Astrocyte (in vitro differentiated cells and primary cell): ENCODE measurements around the gene AGBL4. TPM values are rescaled to one million over a fixed set of nuclear protein-coding genes. Genes with fewer than 3 reads are reported as not detected.
"Not testable (repeated sequence)": the region's sequence is repeated elsewhere in the genome, so short reads cannot be mapped to it uniquely, and the experiment has no call there.

ENCODE experiments used
- DNase-seq: peaks from one replicate; pipeline ENCODE4 v3.0.0-alpha.2; 2010; ENCODE audit warnings: low read depth
- FAIRE-seq: peaks from 2 replicates; lab custom pipeline; 2011; peaks lifted over from hg19 to GRCh38; lab: Jason Lieb, UNC
- H2AFZ ChIP-seq: 2 replicates; pipeline ENCODE4 v1.6.0; 2012; ENCODE audit warnings: low read depth, low read length, inconsistent platforms
- H3K27ac ChIP-seq: 2 replicates; pipeline ENCODE4 v1.5.1; 2011; ENCODE audit warnings: low read depth, low read length, inconsistent platforms
- H3K27me3 ChIP-seq: 2 replicates; pipeline ENCODE4 v1.6.0; 2011; ENCODE audit warnings: low read length, inconsistent platforms; ENCODE audit not compliant: insufficient read depth
- H3K36me3 ChIP-seq: 2 replicates; pipeline ENCODE4 v1.5.1; 2011; ENCODE audit warnings: low read length, inconsistent platforms; ENCODE audit not compliant: insufficient read depth
- H3K4me1 ChIP-seq: 2 replicates; pipeline ENCODE4 v1.5.1; 2011; ENCODE audit warnings: low read length, inconsistent platforms; ENCODE audit not compliant: insufficient read depth
- H3K4me2 ChIP-seq: 2 replicates; pipeline ENCODE4 v1.6.0; 2012; ENCODE audit warnings: low read length, inconsistent platforms
- H3K4me3 ChIP-seq: 2 replicates; pipeline ENCODE4 v1.5.1; 2011; ENCODE audit warnings: low read depth, mild to moderate bottlenecking, low read length, inconsistent platforms; ENCODE audit not compliant: insufficient read depth
- H3K79me2 ChIP-seq: 2 replicates; pipeline ENCODE4 v1.6.0; 2012; ENCODE audit warnings: mild to moderate bottlenecking, low read length, inconsistent platforms; ENCODE audit not compliant: insufficient read depth
- H3K9ac ChIP-seq: 2 replicates; pipeline ENCODE4 v1.6.0; 2012; ENCODE audit warnings: mild to moderate bottlenecking, low read length, inconsistent platforms
- H3K9me3 ChIP-seq: 2 replicates; pipeline ENCODE4 v1.5.1; 2012; ENCODE audit warnings: low read depth, mild to moderate bottlenecking, low read length, inconsistent platforms; ENCODE audit not compliant: insufficient read depth
- H4K20me1 ChIP-seq: 2 replicates; pipeline ENCODE4 v1.6.0; 2012; ENCODE audit warnings: low read length, inconsistent platforms; ENCODE audit not compliant: insufficient read depth
- H3K27ac Mint-ChIP-seq: one replicate; pipeline ENCODE4 v1.8.0; 2021; ENCODE audit warnings: mild to moderate bottlenecking, mixed read lengths; ENCODE audit not compliant: unreplicated experiment
- H3K27me3 Mint-ChIP-seq: one replicate; pipeline ENCODE4 v1.8.0; 2021; ENCODE audit warnings: low read depth, mixed read lengths; ENCODE audit not compliant: unreplicated experiment
- H3K36me3 Mint-ChIP-seq: one replicate; pipeline ENCODE4 v1.8.0; 2021; ENCODE audit warnings: low read depth, mixed read lengths; ENCODE audit not compliant: unreplicated experiment
- H3K4me1 Mint-ChIP-seq: one replicate; pipeline ENCODE4 v1.8.0; 2021; ENCODE audit warnings: low read depth, mixed read lengths; ENCODE audit not compliant: unreplicated experiment
- H3K4me3 Mint-ChIP-seq: one replicate; pipeline ENCODE4 v1.8.0; 2021; ENCODE audit warnings: mild to moderate bottlenecking, moderate library complexity, mixed read lengths; ENCODE audit not compliant: unreplicated experiment
- H3K9me3 Mint-ChIP-seq: one replicate; pipeline ENCODE4 v1.8.0; 2021; ENCODE audit warnings: mild to moderate bottlenecking, mixed read lengths; ENCODE audit not compliant: unreplicated experiment
- EZH2 ChIP-seq: IDR thresholded peaks from 2 replicates; pipeline ENCODE4 v1.6.1; 2012; ENCODE audit warnings: mild to moderate bottlenecking, low read length, inconsistent platforms; ENCODE audit not compliant: insufficient read depth
- total RNA-seq: library from RNA; stranded (reverse); gene quantifications from 2 replicates; pipeline ENCODE4 v1.2.1, GENCODE V29; 2021
- TF ChIP-seq, protein P1 (sequence below): IDR thresholded peaks from 2 replicates; pipeline ENCODE4 v1.5.1; 2011; ENCODE audit warnings: low read depth, mild to moderate bottlenecking, inconsistent platforms, low read length, moderate library complexity; ENCODE audit not compliant: insufficient read depth

The AGBL4 gene
- total RNA-seq, 1 donor from 2014 or later, result not detected

DNA sequence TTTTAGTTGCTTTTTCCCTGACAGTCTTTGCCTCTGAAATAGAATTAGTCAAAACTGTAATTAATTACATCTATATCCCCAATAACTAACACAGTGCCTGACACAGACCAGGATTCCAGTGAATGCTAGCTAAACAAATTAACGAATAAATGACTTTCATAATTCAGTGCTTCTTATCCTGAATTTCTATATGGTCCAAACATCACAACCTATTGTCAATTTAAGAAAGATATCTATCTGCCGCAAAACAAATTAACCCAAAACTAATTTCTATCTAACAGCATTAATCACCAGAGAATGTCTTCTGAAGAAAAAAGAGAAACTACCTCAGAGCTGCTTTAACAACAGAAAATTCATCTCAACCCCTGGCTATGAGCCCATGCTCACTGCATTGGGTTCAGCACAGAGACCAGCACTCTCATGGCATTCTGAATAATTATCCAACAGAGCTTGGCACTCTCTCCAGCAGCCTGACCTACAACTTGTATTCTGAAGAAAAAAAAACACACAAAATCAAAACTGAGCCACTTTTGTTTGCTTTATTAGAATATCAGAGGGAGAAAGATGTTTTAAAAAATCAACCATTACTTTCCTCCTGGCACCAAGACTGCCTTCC, 699.7 kb downstream of the AGBL4 start:
- H3K4me1 ChIP-seq, result no peaks in the 10 kb centered on the region

DNA sequence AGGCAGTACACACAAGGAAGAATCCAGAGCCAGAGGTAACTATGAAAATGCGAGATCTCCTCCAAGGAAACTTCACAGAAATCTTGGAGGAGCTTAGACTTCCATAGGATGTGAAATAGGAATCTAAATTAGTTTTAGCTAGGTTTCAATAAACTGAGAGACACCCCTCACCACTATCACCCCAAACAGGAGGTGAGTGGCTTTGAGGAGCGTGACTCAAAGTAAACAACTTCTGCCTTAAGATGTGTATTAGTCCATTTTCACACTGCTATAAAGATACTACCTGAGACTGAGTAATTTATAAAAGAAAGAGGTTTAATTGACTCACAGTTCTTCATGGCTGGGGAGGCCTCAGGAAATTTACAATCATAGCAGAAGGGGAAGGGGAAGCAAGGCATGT, 703.3 kb downstream of the AGBL4 start:
- not testable (repeated sequence) for H4K20me1 ChIP-seq, H2AFZ ChIP-seq, H3K36me3 ChIP-seq, H3K27ac ChIP-seq, H3K9me3 Mint-ChIP-seq, H3K4me1 ChIP-seq, H3K9me3 ChIP-seq, H3K4me1 Mint-ChIP-seq, H3K79me2 ChIP-seq, H3K27ac Mint-ChIP-seq, FAIRE-seq, H3K9ac ChIP-seq, H3K27me3 Mint-ChIP-seq, H3K4me3 Mint-ChIP-seq, H3K4me3 ChIP-seq, H3K4me2 ChIP-seq, DNase-seq, H3K36me3 Mint-ChIP-seq, H3K27me3 ChIP-seq

More for the DNA sequence above, 699.7 kb downstream of the AGBL4 start:
- Histone ChIP-seq H4K20me1 (no peaks in the 10 kb centered on the region), H3K4me2 (no peak overlapping the region), H3K4me3 (no peak overlapping the region), H3K27ac (no peak overlapping the region), H3K79me2 (no peaks in the 10 kb centered on the region), H3K9me3 (no peaks in the 10 kb centered on the region), H3K9ac (no peak overlapping the region), H3K36me3 (no peaks in the 10 kb centered on the region), H3K27me3 (no peaks in the 10 kb centered on the region), H2AFZ (no peak overlapping the region)
- H3K9me3 Mint-ChIP-seq, result peaks cover 2% of the 10 kb centered on the region
- H3K27ac Mint-ChIP-seq, result no peak overlapping the region
- FAIRE-seq (no peak), DNase-seq (no peak)
- no peak overlapping the region for H3K4me3 Mint-ChIP-seq
- H3K27me3 Mint-ChIP-seq, result no peaks in the 10 kb centered on the region
- no peaks in the 10 kb centered on the region for H3K4me1 Mint-ChIP-seq
- TF ChIP-seq EZH2, result no peak
- TF ChIP-seq, protein P1, sequence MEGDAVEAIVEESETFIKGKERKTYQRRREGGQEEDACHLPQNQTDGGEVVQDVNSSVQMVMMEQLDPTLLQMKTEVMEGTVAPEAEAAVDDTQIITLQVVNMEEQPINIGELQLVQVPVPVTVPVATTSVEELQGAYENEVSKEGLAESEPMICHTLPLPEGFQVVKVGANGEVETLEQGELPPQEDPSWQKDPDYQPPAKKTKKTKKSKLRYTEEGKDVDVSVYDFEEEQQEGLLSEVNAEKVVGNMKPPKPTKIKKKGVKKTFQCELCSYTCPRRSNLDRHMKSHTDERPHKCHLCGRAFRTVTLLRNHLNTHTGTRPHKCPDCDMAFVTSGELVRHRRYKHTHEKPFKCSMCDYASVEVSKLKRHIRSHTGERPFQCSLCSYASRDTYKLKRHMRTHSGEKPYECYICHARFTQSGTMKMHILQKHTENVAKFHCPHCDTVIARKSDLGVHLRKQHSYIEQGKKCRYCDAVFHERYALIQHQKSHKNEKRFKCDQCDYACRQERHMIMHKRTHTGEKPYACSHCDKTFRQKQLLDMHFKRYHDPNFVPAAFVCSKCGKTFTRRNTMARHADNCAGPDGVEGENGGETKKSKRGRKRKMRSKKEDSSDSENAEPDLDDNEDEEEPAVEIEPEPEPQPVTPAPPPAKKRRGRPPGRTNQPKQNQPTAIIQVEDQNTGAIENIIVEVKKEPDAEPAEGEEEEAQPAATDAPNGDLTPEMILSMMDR, result no peak
- H3K36me3 Mint-ChIP-seq, result no peaks in the 10 kb centered on the region

DNA sequence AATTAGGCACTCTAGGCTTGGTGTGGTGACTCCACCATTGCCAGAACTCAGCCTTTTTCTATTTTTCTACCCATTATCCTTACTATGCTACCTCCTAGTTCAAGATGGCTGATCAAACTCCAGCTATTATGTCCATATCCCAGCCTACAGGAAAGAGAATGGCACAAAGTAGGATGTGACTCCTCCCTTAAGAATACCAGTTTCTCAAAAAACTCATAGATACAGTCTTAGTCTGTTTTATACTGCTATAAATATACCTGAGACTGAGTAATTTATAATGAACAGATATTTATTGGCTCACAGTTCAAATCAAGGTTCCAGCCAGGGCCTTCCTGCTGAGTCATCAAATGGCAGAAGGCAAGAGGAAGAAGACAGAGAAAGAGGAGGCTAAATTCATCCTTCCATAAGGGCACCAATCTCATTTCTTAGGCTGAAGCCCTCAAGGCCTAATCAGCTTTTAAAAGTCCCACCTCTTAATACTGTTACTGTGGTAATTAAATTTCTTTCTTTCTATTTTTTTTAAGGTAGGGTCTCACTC, 704.3 kb downstream of the AGBL4 start:
- no peaks in the 10 kb centered on the region for H4K20me1 ChIP-seq
- H3K4me2 ChIP-seq, result no peak overlapping the region
- H3K9me3 Mint-ChIP-seq, result no peaks in the 10 kb centered on the region
- no peak overlapping the region for H2AFZ ChIP-seq
- H3K9me3 ChIP-seq, result no peaks in the 10 kb centered on the region
- no peaks in the 10 kb centered on the region for H3K79me2 ChIP-seq
- H3K4me1 ChIP-seq, result no peaks in the 10 kb centered on the region
- no peak for DNase-seq
- H3K9ac ChIP-seq, result no peak overlapping the region
- no peak overlapping the region for H3K27ac Mint-ChIP-seq
- no peak overlapping the region for H3K4me3 ChIP-seq
- no peaks in the 10 kb centered on the region for H3K27me3 ChIP-seq
- H3K27ac ChIP-seq, result no peak overlapping the region
- H3K27me3 Mint-ChIP-seq, result no peaks in the 10 kb centered on the region
- H3K4me1 Mint-ChIP-seq, result no peaks in the 10 kb centered on the region
- FAIRE-seq, result no peak
- no peak overlapping the region for H3K4me3 Mint-ChIP-seq
- TF ChIP-seq, protein P1, result no peak
- TF ChIP-seq EZH2, result no peak
- no peaks in the 10 kb centered on the region for H3K36me3 Mint-ChIP-seq
- no peaks in the 10 kb centered on the region for H3K36me3 ChIP-seq
